NCI-H526 treated with DMSO at 0.1 percent for 48 hours (cell line): ENCODE results near the gene DNAH9.

Source experiments
- DNase-seq: peaks from one replicate; lab custom pipeline; 2025; lab: John Stamatoyannopoulos, UW

Gene DNAH9

DNA sequence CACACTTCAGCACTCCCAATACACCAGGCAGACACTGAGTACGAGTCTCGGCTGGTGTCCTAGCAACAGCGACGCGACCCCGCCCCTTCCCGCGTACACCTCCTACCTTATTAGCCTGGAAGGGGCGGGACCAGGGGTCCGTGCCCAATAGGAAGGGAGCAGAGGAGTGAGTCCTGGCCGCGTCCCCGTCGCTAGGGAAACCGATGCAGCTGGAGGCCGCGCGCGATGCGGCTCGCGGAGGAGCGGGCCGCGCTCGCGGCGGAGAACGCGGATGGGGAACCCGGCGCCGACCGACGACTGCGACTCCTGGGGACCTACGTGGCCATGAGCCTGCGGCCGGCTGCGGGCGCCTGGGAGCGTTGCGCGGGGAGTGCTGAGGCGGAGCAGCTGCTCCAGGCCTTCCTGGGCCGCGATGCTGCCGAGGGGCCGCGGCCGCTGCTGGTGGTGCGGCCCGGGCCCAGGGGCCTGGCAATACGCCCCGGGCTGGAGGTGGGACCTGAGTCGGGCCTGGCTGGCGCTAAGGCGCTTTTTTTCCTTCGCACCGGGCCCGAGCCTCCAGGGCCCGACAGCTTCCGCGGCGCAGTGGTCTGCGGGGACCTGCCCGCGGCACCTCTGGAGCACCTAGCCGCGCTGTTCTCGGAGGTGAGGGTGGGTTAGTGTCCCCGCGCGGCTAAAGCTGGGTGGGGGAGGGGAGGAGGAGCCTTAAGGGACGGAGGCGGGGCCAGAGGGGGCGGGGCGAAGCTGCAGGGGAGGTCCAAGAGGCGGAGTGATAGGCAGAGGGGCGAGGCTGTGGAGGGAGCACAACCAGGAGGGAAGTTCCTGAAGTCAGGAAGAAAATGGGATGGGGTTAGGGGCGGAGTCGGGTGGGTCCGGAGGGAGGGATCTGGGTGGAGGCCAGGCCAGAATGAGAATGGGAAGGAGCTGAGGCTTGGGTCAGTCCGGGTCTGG is at the start of gene DNAH9:
Gene DNAH9, plus strand, starts transcription at position 197 of the 948 bp plus-strand sequence. Its CDS starts 29 bp downstream, at position 226.
- DNase-seq: peak; percentile 70

GRCh38 chr17:11550431-11550830 is 47.8 kb upstream of the DNAH9 start:
- no peak for DNase-seq

- DNase-seq: no peak
These were observed 46.8 kb upstream of the DNAH9 start for GRCh38 chr17:11551442-11551841.

DNA sequence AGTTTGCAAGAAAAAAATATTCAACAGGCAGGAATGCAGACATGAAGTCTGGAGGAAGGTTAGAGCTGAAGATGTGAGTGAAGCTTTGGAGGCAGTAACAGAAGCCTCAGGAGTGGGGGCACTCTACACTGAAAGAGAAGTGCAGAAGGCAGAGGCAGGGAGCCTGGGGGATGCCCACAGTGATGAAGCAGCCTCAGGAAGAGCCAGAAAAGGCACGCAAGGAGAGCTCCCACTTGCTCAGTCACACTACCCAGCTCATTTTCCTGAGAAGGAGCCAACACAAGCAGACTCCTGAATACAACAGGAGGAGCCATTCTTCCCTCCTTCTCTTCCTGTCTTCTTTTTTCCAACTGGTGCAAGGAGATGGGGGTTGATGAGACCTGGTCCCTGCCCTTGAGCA is 45.1 kb upstream of the DNAH9 start:
- no peak for DNase-seq

GRCh38 chr17:11554042-11554441 is 44.2 kb upstream of the DNAH9 start:
- DNase-seq: no peak

- DNase-seq: no peak
These were observed 43.7 kb upstream of the DNAH9 start for GRCh38 chr17:11554542-11554941.

DNA sequence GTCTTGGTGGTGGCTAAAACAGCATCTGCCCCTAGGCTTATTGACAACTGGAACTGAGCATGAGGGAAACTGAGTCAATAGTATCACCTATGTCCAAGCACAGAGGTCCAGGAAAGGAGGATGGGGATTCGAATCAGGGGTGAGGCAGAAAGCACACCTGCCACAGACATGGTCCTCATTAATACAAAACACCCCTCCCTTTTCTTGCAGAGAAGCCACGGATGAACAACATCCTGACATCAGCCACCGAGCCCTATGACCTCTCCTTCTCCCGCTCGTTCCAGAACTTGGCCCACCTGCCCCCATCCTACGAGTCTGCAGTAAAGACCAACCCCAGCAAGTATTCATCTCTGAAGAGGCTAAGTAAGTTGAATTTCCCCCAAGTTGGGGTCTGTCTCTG is 42.7 kb upstream of the DNAH9 start:
- DNase-seq: no peak

DNA sequence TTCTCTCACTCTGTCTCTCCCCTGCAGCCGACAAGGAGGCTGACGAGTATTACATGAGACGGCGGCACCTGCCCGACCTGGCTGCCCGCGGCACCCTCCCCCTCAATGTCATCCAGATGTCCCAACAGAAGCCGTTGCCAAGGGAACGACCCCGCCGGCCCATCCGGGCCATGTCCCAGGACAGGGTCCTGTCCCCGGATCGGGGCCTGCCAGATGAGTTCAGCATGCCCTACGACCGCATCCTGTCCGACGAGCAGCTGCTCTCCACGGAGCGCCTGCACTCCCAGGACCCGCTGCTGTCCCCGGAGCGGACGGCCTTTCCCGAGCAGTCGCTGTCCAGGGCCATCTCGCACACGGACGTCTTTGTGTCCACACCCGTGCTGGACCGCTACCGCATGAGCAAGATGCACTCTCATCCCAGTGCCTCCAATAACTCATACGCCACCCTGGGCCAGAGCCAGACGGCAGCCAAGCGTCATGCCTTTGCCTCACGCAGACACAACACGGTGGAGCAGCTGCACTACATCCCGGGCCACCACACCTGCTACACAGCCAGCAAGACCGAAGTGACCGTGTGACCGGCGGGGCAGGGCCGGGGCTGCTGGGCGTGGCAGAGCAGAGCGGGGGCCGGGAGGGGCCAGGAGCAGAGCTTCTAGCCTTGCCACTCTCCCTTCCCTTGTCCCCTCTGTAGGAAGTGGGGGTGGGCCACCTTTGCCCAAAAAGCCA is 40.4 kb upstream of the DNAH9 start:
- DNase-seq: no peak

DNA sequence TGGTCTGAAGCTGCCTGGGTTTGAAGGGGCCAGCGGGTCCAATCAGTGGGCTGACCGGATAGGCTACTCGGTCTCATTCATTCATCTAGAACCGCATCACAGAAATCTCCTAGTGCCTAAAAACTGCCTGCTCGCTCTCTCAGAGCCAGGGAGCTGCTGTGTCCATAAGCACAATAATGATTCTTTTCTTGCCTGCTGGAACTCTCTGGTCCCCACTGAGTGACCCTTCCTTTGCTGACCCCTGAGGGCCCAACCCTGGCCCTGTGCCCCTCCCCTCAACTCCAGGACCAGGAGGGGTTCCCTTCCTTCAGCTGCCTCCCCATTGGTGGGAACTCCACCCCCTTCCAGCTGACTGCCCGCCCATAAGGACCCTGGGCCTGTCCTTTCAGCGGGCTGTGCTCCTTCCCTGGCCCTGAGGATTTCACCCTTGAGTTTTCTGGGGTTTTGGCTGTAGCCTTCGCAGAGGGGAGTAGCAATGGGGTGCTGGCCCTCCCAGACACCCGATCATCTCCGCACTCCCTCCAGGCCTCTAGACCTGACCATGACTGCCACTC is 39.5 kb upstream of the DNAH9 start:
- DNase-seq: no peak

DNA sequence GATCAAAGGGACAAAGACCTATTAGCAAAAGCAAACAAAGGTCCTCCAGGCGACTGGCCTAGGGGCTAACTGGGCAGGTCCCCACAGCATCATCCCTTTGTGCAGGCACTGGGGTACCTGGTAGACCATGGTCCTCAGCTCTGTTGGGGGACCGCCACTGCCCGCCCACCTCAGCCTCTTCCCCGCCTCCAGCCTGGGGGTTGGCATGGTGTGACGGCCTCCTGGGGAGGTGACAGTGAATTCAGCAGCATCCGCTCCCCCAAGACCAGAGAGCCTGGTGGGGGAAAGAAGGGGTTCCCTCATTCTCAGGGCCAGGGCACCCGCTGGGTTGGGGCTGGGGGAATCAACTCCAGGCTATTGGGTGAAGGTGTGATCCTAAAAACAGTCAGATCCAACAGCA is 38.7 kb upstream of the DNAH9 start:
- no peak for DNase-seq

GRCh38 chr17:11561281-11561680 is 37.0 kb upstream of the DNAH9 start:
- no peak for DNase-seq

- no peak for DNase-seq
These were observed 36.6 kb upstream of the DNAH9 start for GRCh38 chr17:11561702-11562101.

DNA sequence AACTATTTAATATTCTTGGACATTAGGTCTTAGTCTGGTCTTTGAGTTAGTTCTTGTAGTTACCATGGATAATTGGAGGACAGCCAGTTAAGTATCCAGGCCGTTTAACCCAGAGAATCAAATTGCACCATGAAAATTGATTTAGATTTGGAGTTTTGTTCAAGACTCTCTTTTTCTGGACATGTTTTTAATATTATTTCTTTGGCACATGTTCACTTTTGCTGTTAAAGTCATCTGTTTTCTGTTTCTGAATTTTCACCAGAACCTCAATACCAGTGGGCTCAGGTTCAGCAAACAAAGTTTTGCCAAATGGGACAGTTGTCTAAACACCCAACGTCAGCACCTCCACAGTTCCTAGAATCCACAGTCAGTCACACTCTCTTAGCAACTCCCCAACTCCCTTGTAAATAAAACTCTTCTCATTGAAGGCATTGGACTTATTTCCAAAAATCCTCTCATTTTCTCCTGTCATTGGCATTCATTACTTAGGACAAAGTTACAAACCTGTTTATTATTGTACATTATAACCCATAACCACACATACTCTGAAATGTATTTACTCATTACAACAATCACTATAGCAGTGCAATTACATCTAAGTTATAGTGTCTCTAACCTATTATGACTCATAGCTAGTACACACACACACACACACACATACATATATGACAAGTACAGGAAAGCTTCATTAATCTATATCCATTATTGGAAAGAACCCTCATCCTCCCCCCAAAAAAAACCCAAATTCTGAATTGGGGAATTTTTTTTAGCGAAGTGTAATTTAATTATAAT is 33.5 kb upstream of the DNAH9 start:
- DNase-seq: no peak

DNA sequence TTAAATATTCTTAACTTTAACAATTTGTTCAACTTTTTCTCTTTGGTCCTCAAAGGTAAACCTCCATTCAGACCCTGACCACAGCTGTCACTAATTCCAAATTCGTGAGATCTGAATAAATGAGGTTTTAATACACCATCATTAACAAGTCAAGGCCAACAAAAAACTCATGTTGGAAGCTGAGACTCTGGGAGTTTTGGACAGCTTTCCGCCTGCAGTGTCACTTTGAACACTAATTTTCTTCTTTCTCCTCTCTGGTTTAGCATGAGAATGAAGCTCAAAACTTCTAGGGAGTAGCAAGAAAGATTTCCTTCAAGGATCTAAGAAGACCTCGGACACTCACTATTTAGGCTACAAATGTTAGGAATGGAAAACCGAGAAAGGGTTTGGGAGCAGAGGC is 32.7 kb upstream of the DNAH9 start:
- DNase-seq: no peak

DNA sequence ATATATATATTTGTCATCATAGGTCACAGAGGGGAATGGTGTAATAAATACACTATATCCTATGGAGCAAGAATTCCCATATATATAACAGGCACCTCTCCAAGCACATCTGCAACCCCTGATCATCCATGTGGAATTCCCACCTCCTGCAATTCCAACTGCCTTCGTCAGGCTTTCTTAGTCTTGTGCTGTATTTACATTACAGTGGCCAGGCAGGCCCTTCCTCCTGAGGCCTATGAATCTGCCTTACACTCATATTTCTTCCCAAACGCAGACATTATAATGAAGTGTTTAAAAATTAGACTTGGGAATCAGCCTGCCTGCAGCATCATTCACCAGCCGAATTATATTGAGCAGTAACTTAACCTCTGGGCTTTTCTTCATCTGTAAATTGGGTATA is 19.3 kb upstream of the DNAH9 start:
- DNase-seq: no peak

GRCh38 chr17:11580677-11581076 is 17.6 kb upstream of the DNAH9 start:
- DNase-seq: no peak

DNA sequence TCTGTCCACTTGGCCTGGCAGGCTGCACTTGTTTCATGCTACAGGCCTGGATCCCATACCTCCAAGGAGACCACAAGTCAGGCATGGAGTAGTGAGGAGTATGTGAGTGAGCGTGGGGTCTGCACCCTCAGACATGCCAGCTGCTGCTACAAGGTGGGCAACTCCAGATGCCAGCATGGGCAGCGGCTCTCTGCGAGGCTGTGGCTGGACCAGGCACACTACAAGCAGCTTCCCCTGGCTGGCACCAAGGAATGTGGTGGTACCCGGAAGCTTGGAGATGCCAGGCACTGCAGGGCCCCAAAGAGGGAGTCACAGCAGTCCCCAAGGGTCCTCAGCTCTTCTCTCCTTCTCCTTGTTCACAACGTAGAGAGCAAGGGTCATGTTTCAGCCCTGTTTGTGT is 16.1 kb upstream of the DNAH9 start:
- DNase-seq: no peak

DNA sequence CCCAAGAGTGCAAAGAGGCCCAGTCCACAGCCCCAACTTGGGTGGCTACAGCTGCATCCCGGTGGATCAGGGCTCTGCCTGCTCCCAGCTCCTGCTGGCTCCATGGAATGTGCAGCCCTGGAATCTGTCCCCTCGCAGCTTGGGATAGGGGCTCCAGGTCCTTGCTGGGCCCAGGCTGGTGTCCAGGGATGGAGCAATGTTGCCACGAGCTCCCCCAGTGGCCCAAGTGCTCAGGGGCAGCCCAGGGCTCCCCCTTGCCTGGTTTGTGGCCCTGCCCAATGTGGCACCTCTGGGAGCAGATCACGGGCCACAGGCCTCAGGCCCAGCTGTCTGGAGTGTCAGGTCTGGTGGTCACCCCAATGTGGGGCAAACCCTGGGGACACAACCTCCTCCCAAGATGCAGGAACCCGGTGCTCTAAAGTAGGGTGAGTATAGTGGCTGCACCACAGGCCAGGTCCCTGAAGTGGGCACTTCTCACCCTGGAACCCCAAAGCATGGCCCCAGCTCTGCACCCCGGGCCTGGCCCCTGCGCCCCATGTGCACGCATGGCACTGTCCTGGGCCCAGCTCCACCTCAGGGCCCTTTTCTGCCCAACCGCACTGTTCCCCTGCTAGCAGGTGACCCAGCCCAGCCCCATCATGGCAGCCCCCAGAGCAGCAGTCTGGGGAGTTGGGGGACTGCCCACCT is 14.8 kb upstream of the DNAH9 start:
- DNase-seq: no peak

DNA sequence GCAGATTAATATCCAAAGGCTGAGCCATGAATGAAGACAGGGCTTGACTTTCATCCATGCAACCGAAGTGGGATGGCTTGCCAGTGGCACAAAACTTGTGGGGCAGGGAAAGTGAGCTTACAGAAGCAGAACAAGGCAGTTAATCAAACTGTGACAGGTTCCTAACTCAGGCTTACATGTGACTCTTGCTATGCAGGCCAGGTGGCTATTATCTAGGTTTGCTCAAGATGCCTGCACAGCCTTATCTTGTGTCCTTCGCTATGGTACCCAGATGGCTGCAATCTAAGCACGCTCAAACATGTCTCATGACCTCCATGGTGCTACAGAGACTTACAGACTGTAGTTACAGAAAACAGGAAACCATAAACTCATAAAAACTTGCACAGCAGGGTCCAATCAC is 8.6 kb upstream of the DNAH9 start:
- no peak for DNase-seq

- DNase-seq: no peak
These were observed 3.4 kb downstream of the DNAH9 start for GRCh38 chr17:11601661-11602060.

DNA sequence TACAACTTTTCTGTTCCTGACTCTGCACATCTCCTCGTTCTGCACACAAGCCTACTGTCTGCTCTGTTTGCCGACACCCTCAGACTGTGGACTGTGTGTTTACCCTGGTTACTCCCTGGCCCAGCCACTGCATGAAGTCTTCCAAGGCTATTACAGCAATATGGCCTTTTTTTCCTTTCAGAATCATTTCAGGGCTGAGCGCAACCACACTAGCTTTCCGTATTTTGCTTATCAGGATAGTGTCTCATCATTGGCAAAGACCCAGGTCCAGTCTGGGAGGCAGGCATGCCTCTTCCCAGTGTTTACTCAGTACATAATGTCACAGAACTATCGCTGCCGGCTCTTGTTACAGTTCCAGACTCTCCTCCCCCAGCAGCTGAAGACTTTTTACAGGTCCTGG is 10.1 kb downstream of the DNAH9 start:
- DNase-seq: peak; percentile 0
